ENCODE measurements around the gene ARPC1B.
A peak's percentile ranks its signal among the peaks of the same experiment; 100 is the strongest.
"Not testable (repeated sequence)": the region's sequence is repeated elsewhere in the genome, so short reads cannot be mapped to it uniquely, and the experiment has no call there.

ARPC1B gene

GRCh38 chr7:99385564-99385963, 11.0 kb downstream of the ARPC1B start:
- H3K4me3 ChIP-seq (ENCODE audit: low read depth, low read length), result no peak overlapping the region
- DNase-seq (ENCODE audit: low read depth), result no peak
- no peak for TF ChIP-seq CTCF (IDR thresholded peaks at IDR 0.05; ENCODE audit: low read depth, low read length, missing control alignments)

GRCh38 chr7:99386584-99387238, 12.2 kb downstream of the ARPC1B start:
- no peak for DNase-seq (ENCODE audit: low read depth)
- TF ChIP-seq CTCF (IDR thresholded peaks at IDR 0.05; ENCODE audit: low read depth, low read length, missing control alignments), result peak; percentile 51
- H3K4me3 ChIP-seq (ENCODE audit: low read depth, low read length), result no peak overlapping the region

GRCh38 chr7:99387239-99387635, 12.7 kb downstream of the ARPC1B start:
- H3K4me3 ChIP-seq (ENCODE audit: low read depth, low read length); DNase-seq (ENCODE audit: low read depth): not testable (repeated sequence)

- no peak for TF ChIP-seq CTCF (IDR thresholded peaks at IDR 0.05; ENCODE audit: low read depth, low read length, missing control alignments)
- no peak overlapping the region for H3K4me3 ChIP-seq (ENCODE audit: low read depth, low read length)
- DNase-seq (ENCODE audit: low read depth), result no peak
Measured at GRCh38 chr7:99387912-99388311, 13.4 kb downstream of the ARPC1B start.

- TF ChIP-seq CTCF (IDR thresholded peaks at IDR 0.05; ENCODE audit: low read depth, low read length, missing control alignments), result no peak
- no peak overlapping the region for H3K4me3 ChIP-seq (ENCODE audit: low read depth, low read length)
- DNase-seq (ENCODE audit: low read depth), result no peak
Measured at GRCh38 chr7:99389772-99390171, 15.2 kb downstream of the ARPC1B start.

- DNase-seq (ENCODE audit: low read depth), result no peak
- TF ChIP-seq CTCF (IDR thresholded peaks at IDR 0.05; ENCODE audit: low read depth, low read length, missing control alignments), result no peak
- H3K4me3 ChIP-seq (ENCODE audit: low read depth, low read length), result no peak overlapping the region
Measured at GRCh38 chr7:99390941-99391602, 16.5 kb downstream of the ARPC1B start.

GRCh38 chr7:99392046-99392445, 17.5 kb downstream of the ARPC1B start:
- no peak for TF ChIP-seq CTCF (IDR thresholded peaks at IDR 0.05; ENCODE audit: low read depth, low read length, missing control alignments)
- H3K4me3 ChIP-seq (ENCODE audit: low read depth, low read length), result no peak overlapping the region
- no peak for DNase-seq (ENCODE audit: low read depth)

All from GM12864 (cell line).